GM12874 (cell line): ENCODE measurements around the gene C2orf80.

Experiments used
- TF ChIP-seq, protein P1 (sequence below): IDR thresholded peaks from 2 replicates; pipeline ENCODE4 v1.5.1; 2011; ENCODE audit warnings: low read depth, mild to moderate bottlenecking, control low read depth, low read length, moderate library complexity; ENCODE audit not compliant: insufficient read depth

The C2orf80 gene

DNA sequence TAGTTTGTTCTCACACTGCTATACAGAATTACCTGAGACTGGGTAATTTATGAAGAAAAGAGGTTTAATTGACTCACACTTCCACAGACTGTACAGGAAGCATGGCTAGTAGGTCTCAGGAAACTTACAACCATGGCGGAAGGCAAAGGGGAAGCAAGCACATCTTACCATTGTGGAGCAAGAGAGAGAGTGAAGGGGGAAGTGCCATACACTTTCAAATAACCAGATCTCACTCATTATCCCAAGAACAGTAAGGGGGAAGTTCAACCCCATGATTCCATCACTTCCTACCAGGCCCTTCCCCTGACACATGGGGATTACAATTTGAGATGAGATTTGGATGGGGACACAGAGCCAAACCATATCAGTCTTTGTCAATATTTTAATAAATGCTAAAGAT lies 38.9 kb downstream of the C2orf80 start:
- TF ChIP-seq, protein P1, sequence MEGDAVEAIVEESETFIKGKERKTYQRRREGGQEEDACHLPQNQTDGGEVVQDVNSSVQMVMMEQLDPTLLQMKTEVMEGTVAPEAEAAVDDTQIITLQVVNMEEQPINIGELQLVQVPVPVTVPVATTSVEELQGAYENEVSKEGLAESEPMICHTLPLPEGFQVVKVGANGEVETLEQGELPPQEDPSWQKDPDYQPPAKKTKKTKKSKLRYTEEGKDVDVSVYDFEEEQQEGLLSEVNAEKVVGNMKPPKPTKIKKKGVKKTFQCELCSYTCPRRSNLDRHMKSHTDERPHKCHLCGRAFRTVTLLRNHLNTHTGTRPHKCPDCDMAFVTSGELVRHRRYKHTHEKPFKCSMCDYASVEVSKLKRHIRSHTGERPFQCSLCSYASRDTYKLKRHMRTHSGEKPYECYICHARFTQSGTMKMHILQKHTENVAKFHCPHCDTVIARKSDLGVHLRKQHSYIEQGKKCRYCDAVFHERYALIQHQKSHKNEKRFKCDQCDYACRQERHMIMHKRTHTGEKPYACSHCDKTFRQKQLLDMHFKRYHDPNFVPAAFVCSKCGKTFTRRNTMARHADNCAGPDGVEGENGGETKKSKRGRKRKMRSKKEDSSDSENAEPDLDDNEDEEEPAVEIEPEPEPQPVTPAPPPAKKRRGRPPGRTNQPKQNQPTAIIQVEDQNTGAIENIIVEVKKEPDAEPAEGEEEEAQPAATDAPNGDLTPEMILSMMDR = no peak

DNA sequence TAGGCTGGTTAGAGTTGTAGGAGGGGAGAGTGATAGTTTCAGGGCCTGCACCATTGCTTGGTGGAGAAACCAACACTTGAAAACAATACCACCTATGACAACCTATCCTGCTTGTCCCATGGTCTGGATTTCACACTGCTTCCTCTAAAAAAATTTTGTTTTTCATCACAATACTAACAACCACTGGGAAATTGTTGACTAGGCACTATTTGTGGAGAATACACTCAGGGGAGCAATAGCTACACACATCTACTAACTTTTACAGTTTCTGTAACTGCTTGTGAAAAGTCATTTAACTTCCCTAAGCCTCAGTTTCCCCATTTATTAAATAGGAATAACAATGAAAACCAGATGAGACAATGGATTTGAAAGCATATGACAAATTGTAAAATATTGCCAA lies 39.7 kb downstream of the C2orf80 start:
- TF ChIP-seq, protein P1 = no peak

DNA sequence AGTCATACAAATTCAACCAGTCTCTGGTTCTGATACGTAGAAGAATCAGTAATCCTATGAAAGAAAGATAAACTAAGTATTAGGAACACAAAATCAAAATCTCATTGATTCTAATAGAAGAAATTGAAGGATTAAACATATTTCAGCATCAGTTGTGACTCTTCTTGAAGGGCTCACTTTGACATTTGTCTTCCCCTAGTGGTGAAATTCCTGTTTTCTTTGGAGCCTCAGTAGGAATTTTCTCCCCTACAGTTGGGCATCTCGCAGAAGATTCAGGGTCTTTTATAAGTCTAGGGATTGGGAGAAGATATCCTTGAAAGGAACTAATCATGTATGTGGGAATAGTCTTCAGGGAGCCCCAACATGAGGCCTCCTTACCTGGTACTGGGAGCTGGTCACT lies 41.0 kb downstream of the C2orf80 start:
- TF ChIP-seq, protein P1 = no peak

DNA sequence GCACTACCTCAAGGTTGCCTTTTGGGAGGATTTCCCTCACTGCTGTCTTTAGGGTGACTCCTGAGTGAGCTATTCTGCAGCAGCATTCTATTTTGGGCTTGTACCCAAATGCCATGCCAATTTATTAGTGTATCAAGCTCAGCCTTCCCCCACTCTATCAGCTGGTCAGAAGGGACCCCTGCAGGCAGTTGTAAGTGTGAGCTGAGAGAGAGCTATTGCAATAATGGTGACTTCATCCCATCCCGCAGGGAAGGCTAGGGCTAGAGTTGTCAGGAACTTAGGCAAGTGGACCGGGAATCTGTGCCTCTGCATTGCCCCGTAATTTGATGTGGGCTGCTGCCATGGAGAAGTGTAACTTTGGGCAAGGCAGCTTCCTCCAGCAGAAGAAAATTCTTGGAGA lies 42.1 kb downstream of the C2orf80 start:
- TF ChIP-seq, protein P1 = no peak

DNA sequence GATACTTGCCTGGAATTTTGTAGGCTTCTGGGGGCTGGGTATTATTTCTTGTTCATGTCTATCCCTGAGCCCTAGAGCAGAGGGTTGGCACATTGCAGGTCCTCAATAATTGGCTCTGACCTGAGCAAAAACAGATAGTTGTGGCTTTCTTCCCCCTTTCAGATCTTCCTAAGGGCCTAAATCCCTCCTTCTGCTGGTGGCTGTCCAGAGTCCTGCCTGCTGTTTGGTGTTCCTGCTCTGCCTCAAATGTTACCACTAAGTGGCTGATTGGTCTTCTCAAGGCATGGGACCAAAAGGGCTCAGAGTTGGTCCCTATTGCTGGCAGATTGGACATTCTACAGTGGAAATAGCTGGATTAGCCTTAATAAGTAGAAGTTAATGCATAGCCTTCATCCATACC lies 42.8 kb downstream of the C2orf80 start:
- TF ChIP-seq, protein P1 = no peak

DNA sequence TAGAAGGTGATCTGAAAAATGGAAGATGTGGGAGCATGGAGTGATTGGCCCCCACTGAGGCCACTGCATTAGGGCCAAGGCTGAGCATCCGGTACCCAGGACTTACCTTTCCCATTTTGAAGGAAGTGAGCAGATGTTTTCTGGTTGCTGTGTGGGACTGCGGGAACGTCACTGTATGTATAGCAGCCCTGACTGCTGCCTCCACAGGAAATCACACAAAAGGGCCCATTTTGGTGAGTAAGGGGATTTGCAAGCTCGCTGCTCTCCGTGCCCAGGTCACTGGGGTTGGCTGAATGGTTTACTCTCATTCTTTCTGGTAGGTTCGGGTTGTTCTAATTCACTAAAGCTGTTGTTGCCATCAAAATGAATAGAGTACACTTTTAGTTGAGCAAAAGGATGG lies 43.8 kb downstream of the C2orf80 start, which contains the start of gene CRYGB:
TSS of gene CRYGB (minus strand) at position 153 of the 400 bp plus-strand sequence. CDS start at position 115, 38 bp downstream.
- TF ChIP-seq, protein P1 = no peak

DNA sequence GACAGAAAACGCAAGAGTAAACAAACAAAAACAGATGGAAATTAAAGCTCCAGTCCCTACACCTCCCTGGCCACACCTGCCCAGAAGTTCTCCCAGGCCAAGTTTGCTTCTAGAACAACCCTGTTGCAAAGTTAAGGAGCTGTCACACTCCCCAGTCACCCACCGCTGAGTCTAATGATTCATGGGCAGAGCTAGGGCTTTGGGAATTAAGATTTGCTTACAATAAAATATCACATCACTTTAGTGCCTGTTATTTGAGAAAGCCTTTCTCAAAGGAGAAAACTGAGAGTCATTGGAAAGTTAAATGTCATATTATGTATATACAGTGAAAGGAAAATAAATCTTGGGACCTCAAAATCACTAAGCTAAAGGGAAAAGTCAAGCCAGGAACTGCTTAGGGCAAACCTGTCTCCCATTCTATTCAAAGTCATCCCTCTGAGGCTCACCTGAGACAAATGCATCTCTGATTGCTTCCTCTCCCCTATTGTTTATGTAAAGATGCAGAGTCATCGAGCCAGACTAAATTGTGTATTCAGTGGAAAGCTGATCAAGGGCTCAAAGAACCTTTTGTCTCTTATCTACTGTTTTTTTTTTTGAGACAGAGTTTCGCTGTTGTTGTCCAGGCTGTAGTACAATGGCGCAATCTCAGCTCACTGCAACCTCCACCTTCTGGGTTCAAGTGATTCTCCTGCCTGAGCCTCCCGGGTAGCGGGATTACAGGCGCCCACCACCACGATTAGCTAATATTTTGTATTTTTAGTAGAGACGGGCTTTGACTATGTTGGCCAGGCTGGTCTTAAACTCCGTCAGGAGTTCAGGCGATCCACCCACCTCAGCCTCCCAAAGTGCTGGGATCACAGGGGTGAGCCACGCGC lies 46.7 kb downstream of the C2orf80 start:
- TF ChIP-seq, protein P1 = no peak
